ENCODE data around the gene MTR.

- TF ChIP-seq RFX5 (IDR thresholded peaks at IDR 0.05), result no peak
- no peak for TF ChIP-seq CBX8 (IDR thresholded peaks at IDR 0.05)
- no peak for TF ChIP-seq CTCF (IDR thresholded peaks at IDR 0.05)
- TF ChIP-seq POLR2A (IDR thresholded peaks at IDR 0.05; ENCODE audit: low read length), result no peak
Measured at GRCh38 chr1:236760480-236760879, 34.6 kb upstream of the MTR start.
